GM19025 (cell line): ENCODE data around the gene PDLIM7.

Source experiments
- ATAC-seq: cut with Tn5 transposase; IDR thresholded peaks from one replicate; pipeline ENCODE4 v1.9.1; 2021; ENCODE audit warnings: mild to moderate bottlenecking, low read depth, moderate library complexity; ENCODE audit not compliant: unreplicated experiment

The PDLIM7 gene

DNA sequence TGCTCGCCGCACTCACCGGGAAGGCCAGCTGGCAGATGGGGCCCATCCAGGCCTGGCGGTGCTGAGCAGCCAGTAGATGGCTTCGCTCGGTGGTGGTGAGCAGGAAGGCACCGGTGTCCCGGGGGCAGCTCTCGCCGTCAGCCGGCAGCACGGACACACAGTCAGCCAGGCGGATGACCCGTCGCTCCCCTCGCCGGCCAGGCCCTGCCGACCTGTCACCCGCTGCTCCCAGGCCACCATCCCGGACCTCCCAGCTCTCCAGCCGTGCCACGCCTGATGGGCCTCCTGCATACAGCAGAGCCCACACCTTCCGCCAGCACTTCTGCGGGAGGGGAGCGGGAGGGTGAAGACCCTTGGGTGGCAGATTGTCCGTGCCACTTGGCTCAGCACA lies 10.8 kb upstream of the PDLIM7 start:
- no peak for ATAC-seq

- ATAC-seq: no peak
These were observed 10.3 kb upstream of the PDLIM7 start for GRCh38 chr5:177507596-177508220.

- no peak for ATAC-seq
These were observed 9.8 kb upstream of the PDLIM7 start for GRCh38 chr5:177507165-177507564.

DNA sequence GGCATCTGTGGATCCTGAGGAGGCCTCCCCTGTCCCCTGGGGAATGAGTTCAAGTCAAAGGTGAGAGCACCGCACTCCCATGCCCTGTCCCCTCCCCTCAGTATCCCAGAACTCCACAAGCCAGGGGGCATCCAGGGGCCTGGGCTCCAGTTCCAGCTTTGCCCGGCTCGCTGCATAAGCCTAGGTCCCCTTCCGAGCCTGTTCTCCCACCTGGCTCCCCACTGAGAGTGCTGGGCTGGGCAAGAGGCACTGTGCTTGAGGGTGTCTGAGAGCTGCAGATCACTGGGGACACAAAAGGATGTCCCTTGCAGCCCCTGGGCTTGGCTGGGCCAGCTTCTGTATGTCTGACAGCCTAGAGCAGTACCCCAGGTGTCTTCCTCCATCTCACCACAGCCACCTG lies 7.7 kb upstream of the PDLIM7 start:
- ATAC-seq: no peak

GRCh38 chr5:177504086-177505056 lies 7.0 kb upstream of the PDLIM7 start:
- no peak for ATAC-seq

- no peak for ATAC-seq
These were observed 6.1 kb upstream of the PDLIM7 start for GRCh38 chr5:177503351-177504085.

GRCh38 chr5:177502886-177503285 lies 5.5 kb upstream of the PDLIM7 start:
- no peak for ATAC-seq

DNA sequence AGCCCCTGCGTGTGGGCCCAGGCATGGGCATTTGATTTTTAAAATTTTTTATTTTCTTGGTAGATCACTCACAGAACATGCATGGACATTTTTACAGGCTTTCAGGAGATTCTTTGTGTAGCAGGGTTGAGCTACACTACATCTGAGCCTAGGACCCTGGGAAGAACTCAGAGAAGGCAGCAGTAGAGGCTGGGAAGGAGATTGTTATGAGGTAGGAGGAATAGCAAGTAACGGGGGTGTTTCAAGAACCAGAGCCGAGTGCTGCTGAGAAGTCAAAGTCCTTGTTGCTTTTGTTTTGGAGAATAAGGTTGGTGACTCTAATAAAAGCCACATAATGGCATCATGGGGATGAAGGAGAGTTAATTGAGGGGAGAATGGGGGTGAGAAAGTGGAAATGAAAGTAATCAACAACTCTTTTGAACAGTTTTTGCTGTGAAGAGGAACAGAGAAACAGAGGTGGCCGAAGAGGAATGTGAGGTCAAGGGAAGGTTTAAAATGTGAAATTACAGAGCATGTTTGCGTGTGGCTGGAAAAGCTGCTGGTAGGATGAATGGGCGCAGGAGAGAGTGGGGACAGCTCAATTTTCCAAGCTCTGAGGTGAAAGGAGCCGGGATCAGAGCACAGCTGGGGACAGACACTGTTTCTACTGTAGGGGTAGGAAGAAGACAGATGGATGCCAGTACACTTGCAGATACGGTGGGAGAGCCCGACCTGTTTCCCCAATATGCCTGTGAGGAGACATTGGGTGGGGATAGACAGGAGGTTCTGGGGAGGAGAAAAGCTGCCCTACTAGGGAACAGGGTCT lies 4.7 kb upstream of the PDLIM7 start:
- ATAC-seq: no peak

DNA sequence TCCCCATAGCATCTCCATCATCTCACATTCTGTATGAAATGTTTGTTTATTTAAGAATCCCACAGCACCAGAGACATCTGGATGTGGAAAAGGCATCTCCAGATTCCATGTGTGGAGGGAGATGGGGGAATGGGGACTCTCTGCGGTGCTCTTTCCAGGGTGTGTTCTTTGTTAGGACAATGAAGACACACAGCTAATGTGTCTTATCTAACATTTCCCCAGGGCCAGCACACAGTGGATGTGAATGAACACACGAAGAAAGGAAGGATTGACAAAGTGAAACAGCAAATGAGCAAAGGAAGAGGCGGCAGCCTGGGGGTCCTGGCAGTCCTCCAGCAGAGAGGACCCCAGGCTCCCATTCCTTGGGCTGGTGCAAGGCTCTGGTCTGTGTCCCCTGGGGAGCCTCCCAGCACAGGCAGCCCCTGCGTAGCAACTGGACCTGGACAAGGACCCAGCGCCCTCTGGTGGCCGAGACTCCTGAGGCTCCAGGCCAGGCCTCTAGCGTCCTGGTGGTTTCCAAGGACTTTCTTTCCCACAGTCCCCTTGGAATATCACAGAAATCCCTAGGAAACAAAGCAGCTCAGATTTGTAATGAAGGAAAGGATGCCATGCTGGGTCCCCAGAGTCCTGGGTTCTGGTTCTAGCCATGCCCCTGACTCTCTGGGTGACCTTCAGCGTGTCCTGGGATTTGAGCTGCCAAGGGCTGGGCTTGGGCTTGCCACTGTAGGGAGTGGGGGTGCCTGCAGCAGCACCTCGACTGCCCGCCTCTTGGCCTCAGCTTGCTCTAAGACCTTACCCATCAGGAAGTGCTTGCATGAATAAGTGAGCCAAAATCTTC lies 3.5 kb upstream of the PDLIM7 start:
- no peak for ATAC-seq

DNA sequence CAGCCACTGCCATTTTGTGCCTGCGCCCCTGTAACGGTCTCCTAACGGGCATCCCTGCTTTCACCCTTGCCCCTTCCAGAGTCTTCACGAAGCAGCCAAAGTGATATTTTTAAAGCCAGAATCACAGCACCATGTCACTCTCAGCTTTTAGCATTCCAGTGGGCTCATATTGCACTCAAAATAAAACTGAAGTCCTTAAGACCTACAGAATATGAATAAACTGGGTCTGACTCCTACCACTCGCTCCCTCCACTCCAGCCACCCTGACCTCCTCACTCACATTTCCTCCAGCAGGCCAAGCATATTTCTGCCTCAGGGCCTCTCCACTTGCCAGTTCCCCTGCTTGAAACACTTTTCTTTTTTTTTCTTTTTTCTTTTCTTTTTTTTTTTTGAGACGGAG lies 2.4 kb upstream of the PDLIM7 start:
- ATAC-seq: no peak

GRCh38 chr5:177498013-177498787 lies 796 bp upstream of the PDLIM7 start:
- ATAC-seq: no peak

- no peak for ATAC-seq
These were observed 595 bp downstream of the PDLIM7 start for GRCh38 chr5:177496727-177497291.

GRCh38 chr5:177496070-177496726 lies 1.2 kb downstream of the PDLIM7 start:
- ATAC-seq: no peak

DNA sequence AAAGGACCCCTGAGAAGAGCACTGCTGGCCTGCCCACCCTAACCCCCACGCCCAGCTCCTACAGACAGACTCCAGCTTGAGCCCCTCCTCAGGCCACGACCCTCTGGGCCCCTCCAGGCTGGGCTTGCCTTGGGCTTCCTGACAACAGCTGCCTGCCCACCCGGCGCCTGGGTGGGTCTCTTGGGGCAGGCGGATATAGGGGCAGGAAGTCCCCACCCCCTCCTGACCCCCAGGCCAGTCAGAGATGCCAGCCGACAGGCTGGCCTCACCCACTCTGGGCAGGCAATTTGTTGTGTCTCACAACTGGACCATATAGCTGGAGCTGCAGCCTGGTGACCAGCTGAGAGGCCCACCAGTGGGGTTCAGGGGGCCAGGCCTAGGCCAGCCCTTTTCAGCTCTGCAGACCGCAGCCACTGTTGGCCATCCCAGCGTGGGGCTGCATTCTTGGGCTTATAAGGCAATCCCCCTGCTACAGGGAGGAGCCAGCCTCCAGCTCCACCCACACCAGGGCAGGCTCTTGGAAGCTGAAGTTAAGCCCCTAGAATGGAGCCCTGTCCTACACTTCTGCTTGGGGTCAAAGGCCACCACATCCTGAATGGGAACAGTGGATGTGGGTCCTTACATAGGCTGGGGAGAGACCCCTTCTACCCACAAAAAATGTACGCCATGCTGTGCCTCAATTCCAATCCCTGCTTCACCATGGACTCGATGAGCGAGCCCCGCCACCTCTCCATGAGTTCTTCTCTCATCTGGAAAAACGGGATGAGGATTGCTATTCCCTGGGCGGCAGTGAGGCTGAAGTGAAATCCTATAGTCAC lies 2.0 kb downstream of the PDLIM7 start:
- ATAC-seq: no peak

- ATAC-seq: no peak
These were observed 2.8 kb downstream of the PDLIM7 start for GRCh38 chr5:177494346-177495195.

DNA sequence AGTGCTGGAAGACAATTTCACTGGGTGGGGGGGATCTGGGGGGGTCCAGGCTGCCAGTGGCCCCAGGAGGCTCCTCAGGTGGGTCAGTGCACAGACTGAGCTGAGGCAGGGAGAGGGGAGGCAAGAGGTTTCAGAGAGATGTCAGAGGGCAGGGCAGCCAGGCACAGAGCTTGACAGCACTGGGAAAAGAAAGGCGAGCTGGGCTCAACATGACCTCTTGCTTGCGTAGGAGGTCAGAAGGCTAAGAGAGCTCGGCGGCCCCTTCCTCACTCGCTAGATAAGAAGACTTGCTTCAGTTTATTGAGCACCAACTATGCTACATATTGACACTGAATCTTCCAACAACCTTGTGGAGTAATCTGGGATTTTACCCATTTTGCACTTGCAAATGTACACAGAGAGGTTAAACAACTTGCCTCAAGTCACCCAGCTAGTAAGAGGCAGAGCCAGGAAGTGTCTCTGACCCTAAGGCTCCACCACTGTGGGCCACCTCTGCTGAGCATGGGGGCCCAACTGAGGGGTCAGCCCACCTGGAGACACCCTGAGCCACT lies 3.5 kb downstream of the PDLIM7 start:
- no peak for ATAC-seq
